GM23338 (cell line): ENCODE measurements around the gene KAZN. TPM values are rescaled to one million over a fixed set of nuclear protein-coding genes. Genes with fewer than 3 reads are reported as not detected.

ENCODE experiments used
- ATAC-seq: fragments of 200-7000 bp; cut with Tn5 transposase; 3 replicates; pipeline ENCODE4 v1.9.1; 2020
- DNase-seq: peaks from one replicate; pipeline ENCODE4 v3.0.0-alpha.2; 2015; ENCODE audit warnings: low spot score
- H2AFZ ChIP-seq: fragments of 200-600 bp; sonication (generic); 2 replicates; pipeline ENCODE4 v1.8.0; 2016; ENCODE audit warnings: antibody characterized with exemption, mild to moderate bottlenecking, moderate library complexity
- H3F3A ChIP-seq: fragments of 200-600 bp; sonication (generic); replicated peaks from 2 replicates; pipeline ENCODE4 v1.8.0; 2017; ENCODE audit warnings: antibody characterized with exemption, mixed run types, low read depth
- H3K27ac ChIP-seq: fragments of 200-600 bp; sonication (generic); 2 replicates; pipeline ENCODE4 v1.6.1; 2016; ENCODE audit warnings: low read depth
- H3K27me3 ChIP-seq: fragments of 200-600 bp; sonication (generic); 2 replicates; pipeline ENCODE4 v1.8.0; 2016; ENCODE audit warnings: mild to moderate bottlenecking, mixed run types, moderate library complexity; ENCODE audit not compliant: insufficient read depth
- H3K36me3 ChIP-seq: fragments of 200-600 bp; sonication (generic); 2 replicates; pipeline ENCODE4 v1.8.0; 2016; ENCODE audit warnings: mild to moderate bottlenecking; ENCODE audit not compliant: insufficient read depth
- H3K4me1 ChIP-seq: fragments of 200-600 bp; sonication (generic); 2 replicates; pipeline ENCODE4 v1.8.0; 2016; ENCODE audit warnings: mild to moderate bottlenecking, moderate library complexity; ENCODE audit not compliant: insufficient read depth
- H3K4me2 ChIP-seq: fragments of 200-600 bp; sonication (generic); 2 replicates; pipeline ENCODE4 v1.7.1; 2017; ENCODE audit warnings: mixed run types
- H3K4me3 ChIP-seq: fragments of 200-600 bp; sonication (generic); 2 replicates; pipeline ENCODE4 v1.6.1; 2016; ENCODE audit warnings: mixed run types
- H3K79me2 ChIP-seq: fragments of 200-600 bp; sonication (generic); replicated peaks from 2 replicates; pipeline ENCODE4 v1.8.0; 2017; ENCODE audit warnings: mild to moderate bottlenecking; ENCODE audit not compliant: insufficient read depth
- H3K9me2 ChIP-seq: fragments of 200-600 bp; sonication (generic); 2 replicates; pipeline ENCODE4 v1.8.0; 2017; ENCODE audit not compliant: insufficient read depth
- H4K20me1 ChIP-seq: fragments of 200-600 bp; sonication (generic); replicated peaks from 2 replicates; pipeline ENCODE4 v1.8.0; 2017; ENCODE audit warnings: mild to moderate bottlenecking; ENCODE audit not compliant: insufficient read depth
- H3K27ac Mint-ChIP-seq: 2 replicates; pipeline ENCODE4 v1.8.0; 2020; ENCODE audit warnings: inconsistent platforms, mild to moderate bottlenecking, moderate library complexity, mixed read lengths
- H3K27me3 Mint-ChIP-seq: 3 replicates; pipeline ENCODE4 v1.8.0; 2022; ENCODE audit warnings: low read depth, mild to moderate bottlenecking, moderate library complexity, mixed read lengths, inconsistent platforms; ENCODE audit not compliant: insufficient read depth, poor library complexity
- H3K36me3 Mint-ChIP-seq: 3 replicates; pipeline ENCODE4 v1.8.0; 2021; ENCODE audit warnings: low read depth, mild to moderate bottlenecking, inconsistent platforms, moderate library complexity, mixed read lengths
- H3K4me1 Mint-ChIP-seq: 3 replicates; pipeline ENCODE4 v1.8.0; 2020; ENCODE audit warnings: mild to moderate bottlenecking, inconsistent platforms, mixed read lengths
- H3K4me3 Mint-ChIP-seq: 3 replicates; pipeline ENCODE4 v1.8.0; 2021; ENCODE audit warnings: moderate library complexity, mild to moderate bottlenecking, inconsistent platforms, mixed read lengths
- H3K9me3 Mint-ChIP-seq: 3 replicates; pipeline ENCODE4 v1.8.0; 2020; ENCODE audit warnings: moderate library complexity, mild to moderate bottlenecking, inconsistent platforms, mixed read lengths
- CREB1 ChIP-seq: fragments of 250-450 bp; sonication (Bioruptor Pico); IDR thresholded peaks from 2 replicates; pipeline ENCODE4 v1.5.0; 2020; ENCODE audit warnings: low read depth, mild to moderate bottlenecking, moderate library complexity
- EZH2 ChIP-seq: fragments of 200-600 bp; sonication (generic); IDR thresholded peaks from one replicate; pipeline ENCODE4 v1.8.0; 2017; ENCODE audit warnings: antibody characterized with exemption, mild to moderate bottlenecking, low read depth; ENCODE audit not compliant: unreplicated experiment
- JUNB ChIP-seq: IDR thresholded peaks from one replicate; pipeline ENCODE4 v1.6.1; 2016; ENCODE audit warnings: antibody characterized with exemption; ENCODE audit not compliant: unreplicated experiment
- NANOG ChIP-seq: IDR thresholded peaks from 2 replicates; pipeline ENCODE4 v1.6.1; 2016; ENCODE audit warnings: antibody characterized with exemption, borderline replicate concordance
- POLR2AphosphoS5 ChIP-seq: IDR thresholded peaks from 2 replicates; pipeline ENCODE4 v1.6.1; 2016; ENCODE audit warnings: antibody characterized with exemption, low read depth
- STAT1 ChIP-seq: IDR thresholded peaks from one replicate; pipeline ENCODE4 v1.6.1; 2016; ENCODE audit warnings: antibody characterized with exemption; ENCODE audit not compliant: unreplicated experiment
- ZNF114 ChIP-seq: fragments of 250-450 bp; sonication (Bioruptor Pico); IDR thresholded peaks from 2 replicates; pipeline ENCODE4 v1.5.0; 2020; ENCODE audit warnings: mild to moderate bottlenecking, moderate library complexity
- ZNF331 ChIP-seq: fragments of 250-450 bp; sonication (Bioruptor Pico); IDR thresholded peaks from 2 replicates; pipeline ENCODE4 v1.5.0; 2020; ENCODE audit warnings: low read depth, mild to moderate bottlenecking, moderate library complexity
- polyA plus RNA-seq: library from polyadenylated mRNA; unstranded; fragments of >200 nt; fragmentation: Nextera tagmentation; extraction: Ambion mirVana; gene quantifications from 2 replicates; pipeline ENCODE4 v1.2.1, GENCODE V29; 2016
- total RNA-seq: library from RNA; depleted of rRNA; stranded (reverse); fragments of >200 nt; shearing (Covaris generic); gene quantifications from 2 replicates; pipeline ENCODE4 v1.2.3, GENCODE V29; 2014
- TF ChIP-seq, protein P1 (sequence below): IDR thresholded peaks from 2 replicates; pipeline ENCODE4 v1.6.1; 2016; ENCODE audit warnings: antibody characterized with exemption
- TF ChIP-seq, protein P2 (sequence below), 2 experiments: fragments of 200-600 bp in 1 of 2; sonication (generic) in 1 of 2; conservative IDR thresholded peaks; 2 replicates each; pipeline versions ENCODE4 v1.5.1 to v1.6.1; 2016 to 2017; ENCODE audit warnings: antibody characterized with exemption in 2 of 2, low read depth in 2 of 2, mild to moderate bottlenecking in 2 of 2, moderate library complexity in 1 of 2
- TF ChIP-seq, protein P3 (sequence below): fragments of 250-450 bp; sonication (Bioruptor Pico); IDR thresholded peaks from 2 replicates; pipeline ENCODE4 v1.5.0; 2020; ENCODE audit warnings: mild to moderate bottlenecking, moderate library complexity

KAZN gene
- total and polyA plus RNA-seq, 2 experiments from 2014 or later: 9.9 to 15.0 TPM

DNA sequence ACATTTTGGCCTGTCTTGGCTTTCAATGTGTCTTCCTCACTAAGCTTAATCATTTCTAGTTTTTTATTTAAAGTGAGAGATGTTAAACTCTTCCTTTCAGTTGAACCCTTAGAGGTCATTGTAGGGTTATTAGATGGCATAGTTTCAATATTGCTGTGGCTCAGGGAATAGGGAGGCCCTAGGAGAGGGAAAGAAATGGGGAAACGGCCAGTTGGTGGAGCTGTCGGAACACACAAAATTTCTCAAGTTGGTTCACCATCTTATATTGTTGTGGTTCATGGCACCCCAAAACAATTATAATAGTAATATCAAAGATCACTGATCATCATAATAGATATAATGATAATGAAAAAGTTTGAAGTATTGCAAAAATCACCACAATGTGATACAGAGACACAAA, 31.4 kb upstream of the KAZN start:
- Histone ChIP-seq H3F3A (0 out of 2 replicates have a peak, but pooled peaks cover 3% of the 10 kb centered on the region), H3K27ac (no peak overlapping the region), H3K36me3 (no peaks in the 10 kb centered on the region), H3K4me1 (no peaks in the 10 kb centered on the region), H3K4me2 (no peak overlapping the region), H3K4me3 (no peak overlapping the region), H3K79me2 (no peaks in the 10 kb centered on the region), H2AFZ (no peak overlapping the region), H3K9me2 (no peaks in the 10 kb centered on the region), H3K27me3 (no peaks in the 10 kb centered on the region), H4K20me1 (no peaks in the 10 kb centered on the region)
- Mint-ChIP-seq H3K4me3 (no peak overlapping the region), H3K4me1 (peaks cover 3% of the 10 kb centered on the region; the same call in 2 of the 3 replicates), H3K36me3 (peaks cover 4% of the 10 kb centered on the region; the same call in 1 of the 3 replicates), H3K9me3 (peaks cover 15% of the 10 kb centered on the region), H3K27ac (no peak overlapping the region), H3K27me3 (peaks cover 7% of the 10 kb centered on the region)
- peak; percentile 69 for DNase-seq
- TF ChIP-seq, protein P1, sequence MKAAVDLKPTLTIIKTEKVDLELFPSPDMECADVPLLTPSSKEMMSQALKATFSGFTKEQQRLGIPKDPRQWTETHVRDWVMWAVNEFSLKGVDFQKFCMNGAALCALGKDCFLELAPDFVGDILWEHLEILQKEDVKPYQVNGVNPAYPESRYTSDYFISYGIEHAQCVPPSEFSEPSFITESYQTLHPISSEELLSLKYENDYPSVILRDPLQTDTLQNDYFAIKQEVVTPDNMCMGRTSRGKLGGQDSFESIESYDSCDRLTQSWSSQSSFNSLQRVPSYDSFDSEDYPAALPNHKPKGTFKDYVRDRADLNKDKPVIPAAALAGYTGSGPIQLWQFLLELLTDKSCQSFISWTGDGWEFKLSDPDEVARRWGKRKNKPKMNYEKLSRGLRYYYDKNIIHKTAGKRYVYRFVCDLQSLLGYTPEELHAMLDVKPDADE: no peak
- no peak for TF ChIP-seq POLR2AphosphoS5
- TF ChIP-seq, protein P2, sequence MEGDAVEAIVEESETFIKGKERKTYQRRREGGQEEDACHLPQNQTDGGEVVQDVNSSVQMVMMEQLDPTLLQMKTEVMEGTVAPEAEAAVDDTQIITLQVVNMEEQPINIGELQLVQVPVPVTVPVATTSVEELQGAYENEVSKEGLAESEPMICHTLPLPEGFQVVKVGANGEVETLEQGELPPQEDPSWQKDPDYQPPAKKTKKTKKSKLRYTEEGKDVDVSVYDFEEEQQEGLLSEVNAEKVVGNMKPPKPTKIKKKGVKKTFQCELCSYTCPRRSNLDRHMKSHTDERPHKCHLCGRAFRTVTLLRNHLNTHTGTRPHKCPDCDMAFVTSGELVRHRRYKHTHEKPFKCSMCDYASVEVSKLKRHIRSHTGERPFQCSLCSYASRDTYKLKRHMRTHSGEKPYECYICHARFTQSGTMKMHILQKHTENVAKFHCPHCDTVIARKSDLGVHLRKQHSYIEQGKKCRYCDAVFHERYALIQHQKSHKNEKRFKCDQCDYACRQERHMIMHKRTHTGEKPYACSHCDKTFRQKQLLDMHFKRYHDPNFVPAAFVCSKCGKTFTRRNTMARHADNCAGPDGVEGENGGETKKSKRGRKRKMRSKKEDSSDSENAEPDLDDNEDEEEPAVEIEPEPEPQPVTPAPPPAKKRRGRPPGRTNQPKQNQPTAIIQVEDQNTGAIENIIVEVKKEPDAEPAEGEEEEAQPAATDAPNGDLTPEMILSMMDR (conservative IDR thresholded peaks at IDR 0.05; ENCODE audit: low read depth in 2 of 2): peak; percentile 72 to 81
- TF ChIP-seq ZNF331 (CRISPR knock-in tag): no peak
- ATAC-seq: peak; percentile 54

DNA sequence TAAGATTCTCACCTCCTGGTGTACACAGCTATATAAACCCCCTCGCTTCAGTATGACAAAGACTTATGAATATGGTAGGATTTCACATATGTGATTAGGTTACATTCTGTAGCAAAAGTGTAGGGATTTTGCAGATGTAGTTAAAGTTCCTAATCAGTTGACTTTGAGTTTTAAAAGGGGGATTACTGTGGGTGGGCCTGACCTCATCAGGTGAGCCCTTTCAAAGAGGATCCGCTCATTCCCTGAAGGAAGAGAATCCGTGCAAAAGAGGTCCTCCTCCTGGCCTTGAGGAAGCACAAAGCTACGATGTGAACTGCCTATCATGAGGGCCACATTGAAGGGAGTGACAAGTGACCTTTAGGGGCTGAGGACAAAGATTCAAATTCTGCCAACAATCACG, 30.6 kb upstream of the KAZN start:
- Mint-ChIP-seq H3K9me3 (peaks cover 15% of the 10 kb centered on the region), H3K36me3 (peaks cover 4% of the 10 kb centered on the region; the same call in 1 of the 3 replicates), H3K27me3 (peaks cover 7% of the 10 kb centered on the region), H3K4me3 (no peak overlapping the region), H3K27ac (no peak overlapping the region), H3K4me1 (peaks cover 4% of the 10 kb centered on the region; the same call in 2 of the 3 replicates)
- H3K4me3 ChIP-seq: no peak overlapping the region
- no peak overlapping the region for H2AFZ ChIP-seq
- H3K4me1 ChIP-seq: no peaks in the 10 kb centered on the region
- no peaks in the 10 kb centered on the region for H3K27me3 ChIP-seq
- H3K9me2 ChIP-seq: no peaks in the 10 kb centered on the region
- no peaks in the 10 kb centered on the region for H4K20me1 ChIP-seq
- H3K4me2 ChIP-seq: no peak overlapping the region
- 0 out of 2 replicates have a peak, but pooled peaks cover 3% of the 10 kb centered on the region for H3F3A ChIP-seq
- H3K79me2 ChIP-seq: no peaks in the 10 kb centered on the region
- no peak for DNase-seq
- no peak for ATAC-seq
- no peak overlapping the region for H3K27ac ChIP-seq
- no peaks in the 10 kb centered on the region for H3K36me3 ChIP-seq
- TF ChIP-seq EZH2 (no peak), NANOG (no peak), STAT1 (no peak), CREB1 (CRISPR knock-in tag) (no peak), JUNB (no peak), ZNF331 (CRISPR knock-in tag) (no peak), ZNF114 (CRISPR knock-in tag) (no peak)
- TF ChIP-seq, protein P2 (conservative IDR thresholded peaks at IDR 0.05; ENCODE audit: low read depth in 2 of 2): no peak
- TF ChIP-seq, protein P3, sequence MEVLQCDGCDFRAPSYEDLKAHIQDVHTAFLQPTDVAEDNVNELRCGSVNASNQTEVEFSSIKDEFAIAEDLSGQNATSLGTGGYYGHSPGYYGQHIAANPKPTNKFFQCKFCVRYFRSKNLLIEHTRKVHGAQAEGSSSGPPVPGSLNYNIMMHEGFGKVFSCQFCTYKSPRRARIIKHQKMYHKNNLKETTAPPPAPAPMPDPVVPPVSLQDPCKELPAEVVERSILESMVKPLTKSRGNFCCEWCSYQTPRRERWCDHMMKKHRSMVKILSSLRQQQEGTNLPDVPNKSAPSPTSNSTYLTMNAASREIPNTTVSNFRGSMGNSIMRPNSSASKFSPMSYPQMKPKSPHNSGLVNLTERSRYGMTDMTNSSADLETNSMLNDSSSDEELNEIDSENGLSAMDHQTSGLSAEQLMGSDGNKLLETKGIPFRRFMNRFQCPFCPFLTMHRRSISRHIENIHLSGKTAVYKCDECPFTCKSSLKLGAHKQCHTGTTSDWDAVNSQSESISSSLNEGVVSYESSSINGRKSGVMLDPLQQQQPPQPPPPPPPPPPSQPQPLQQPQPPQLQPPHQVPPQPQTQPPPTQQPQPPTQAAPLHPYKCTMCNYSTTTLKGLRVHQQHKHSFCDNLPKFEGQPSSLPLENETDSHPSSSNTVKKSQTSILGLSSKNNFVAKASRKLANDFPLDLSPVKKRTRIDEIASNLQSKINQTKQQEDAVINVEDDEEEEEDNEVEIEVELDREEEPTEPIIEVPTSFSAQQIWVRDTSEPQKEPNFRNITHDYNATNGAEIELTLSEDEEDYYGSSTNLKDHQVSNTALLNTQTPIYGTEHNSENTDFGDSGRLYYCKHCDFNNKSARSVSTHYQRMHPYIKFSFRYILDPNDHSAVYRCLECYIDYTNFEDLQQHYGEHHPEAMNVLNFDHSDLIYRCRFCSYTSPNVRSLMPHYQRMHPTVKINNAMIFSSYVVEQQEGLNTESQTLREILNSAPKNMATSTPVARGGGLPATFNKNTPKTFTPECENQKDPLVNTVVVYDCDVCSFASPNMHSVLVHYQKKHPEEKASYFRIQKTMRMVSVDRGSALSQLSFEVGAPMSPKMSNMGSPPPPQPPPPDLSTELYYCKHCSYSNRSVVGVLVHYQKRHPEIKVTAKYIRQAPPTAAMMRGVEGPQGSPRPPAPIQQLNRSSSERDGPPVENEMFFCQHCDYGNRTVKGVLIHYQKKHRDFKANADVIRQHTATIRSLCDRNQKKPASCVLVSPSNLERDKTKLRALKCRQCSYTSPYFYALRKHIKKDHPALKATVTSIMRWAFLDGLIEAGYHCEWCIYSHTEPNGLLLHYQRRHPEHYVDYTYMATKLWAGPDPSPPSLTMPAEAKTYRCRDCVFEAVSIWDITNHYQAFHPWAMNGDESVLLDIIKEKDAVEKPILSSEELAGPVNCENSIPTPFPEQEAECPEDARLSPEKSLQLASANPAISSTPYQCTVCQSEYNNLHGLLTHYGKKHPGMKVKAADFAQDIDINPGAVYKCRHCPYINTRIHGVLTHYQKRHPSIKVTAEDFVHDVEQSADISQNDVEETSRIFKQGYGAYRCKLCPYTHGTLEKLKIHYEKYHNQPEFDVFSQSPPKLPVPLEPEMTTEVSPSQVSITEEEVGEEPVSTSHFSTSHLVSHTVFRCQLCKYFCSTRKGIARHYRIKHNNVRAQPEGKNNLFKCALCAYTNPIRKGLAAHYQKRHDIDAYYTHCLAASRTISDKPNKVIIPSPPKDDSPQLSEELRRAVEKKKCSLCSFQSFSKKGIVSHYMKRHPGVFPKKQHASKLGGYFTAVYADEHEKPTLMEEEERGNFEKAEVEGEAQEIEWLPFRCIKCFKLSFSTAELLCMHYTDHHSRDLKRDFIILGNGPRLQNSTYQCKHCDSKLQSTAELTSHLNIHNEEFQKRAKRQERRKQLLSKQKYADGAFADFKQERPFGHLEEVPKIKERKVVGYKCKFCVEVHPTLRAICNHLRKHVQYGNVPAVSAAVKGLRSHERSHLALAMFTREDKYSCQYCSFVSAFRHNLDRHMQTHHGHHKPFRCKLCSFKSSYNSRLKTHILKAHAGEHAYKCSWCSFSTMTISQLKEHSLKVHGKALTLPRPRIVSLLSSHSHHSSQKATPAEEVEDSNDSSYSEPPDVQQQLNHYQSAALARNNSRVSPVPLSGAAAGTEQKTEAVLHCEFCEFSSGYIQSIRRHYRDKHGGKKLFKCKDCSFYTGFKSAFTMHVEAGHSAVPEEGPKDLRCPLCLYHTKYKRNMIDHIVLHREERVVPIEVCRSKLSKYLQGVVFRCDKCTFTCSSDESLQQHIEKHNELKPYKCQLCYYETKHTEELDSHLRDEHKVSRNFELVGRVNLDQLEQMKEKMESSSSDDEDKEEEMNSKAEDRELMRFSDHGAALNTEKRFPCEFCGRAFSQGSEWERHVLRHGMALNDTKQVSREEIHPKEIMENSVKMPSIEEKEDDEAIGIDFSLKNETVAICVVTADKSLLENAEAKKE (CRISPR knock-in tag): no peak
